Tongue (tissue), 2 donors: Measurements from ENCODE around the gene LAMTOR5. TPM values are rescaled to one million over a fixed set of nuclear protein-coding genes. Genes with fewer than 3 reads are reported as not detected.

ENCODE experiments used
- DNase-seq: peaks from one replicate; pipeline ENCODE4 v3.0.0-alpha.2; 2015
- total RNA-seq: library from RNA; depleted of rRNA; stranded (reverse); fragments of >200 nt; gene quantifications from one replicate; pipeline ENCODE4 v1.2.3, GENCODE V29; 2014

LAMTOR5 gene
- total RNA-seq, 1 donor from 2014 or later, result 31.0 TPM

GRCh38 chr1:110387048-110387754 is 20.3 kb downstream of the LAMTOR5 start:
- no peak for DNase-seq

GRCh38 chr1:110385369-110385768 is 22.1 kb downstream of the LAMTOR5 start:
- no peak for DNase-seq

- DNase-seq, result no peak
Observed at GRCh38 chr1:110384581-110385321, 22.7 kb downstream of the LAMTOR5 start.

- no peak for DNase-seq
Observed at GRCh38 chr1:110383251-110383990, 24.1 kb downstream of the LAMTOR5 start.

GRCh38 chr1:110380672-110381283 is 26.7 kb downstream of the LAMTOR5 start:
- peak; percentile 24 for DNase-seq

GRCh38 chr1:110375490-110375889 is 32.0 kb downstream of the LAMTOR5 start:
- no peak for DNase-seq

GRCh38 chr1:110370827-110371226 is 36.7 kb downstream of the LAMTOR5 start:
- DNase-seq, result no peak

- no peak for DNase-seq
Observed at GRCh38 chr1:110364221-110364620, 43.3 kb downstream of the LAMTOR5 start.

GRCh38 chr1:110361856-110362255 is 45.6 kb downstream of the LAMTOR5 start:
- DNase-seq, result no peak

- no peak for DNase-seq
Observed at GRCh38 chr1:110360431-110360830, 47.1 kb downstream of the LAMTOR5 start.

GRCh38 chr1:110356379-110356778 is 51.1 kb downstream of the LAMTOR5 start:
- no peak for DNase-seq

GRCh38 chr1:110355321-110355720 is 52.2 kb downstream of the LAMTOR5 start:
- DNase-seq, result no peak

Other genes with a start within 250 kb of the LAMTOR5 start
- 5.3 TPM for gene KCNC4, start 197.4 kb downstream of the LAMTOR5 start, total RNA-seq
- gene RBM15, start 68.3 kb downstream of the LAMTOR5 start, total RNA-seq, result 56.0 TPM
- gene SLC16A4, start 16.7 kb downstream of the LAMTOR5 start, total RNA-seq, result 10.8 TPM
- not detected for gene PROK1, start 43.5 kb upstream of the LAMTOR5 start, total RNA-seq
- gene KCNA10, start 111.5 kb upstream of the LAMTOR5 start, total RNA-seq, result not detected
- gene KCNA2, start 198.7 kb upstream of the LAMTOR5 start, total RNA-seq, result 4.8 TPM